H1 (cell line): Measurements from ENCODE around the gene PRSS2. TPM values are rescaled to one million over a fixed set of nuclear protein-coding genes. Genes with fewer than 3 reads are reported as not detected.

ENCODE experiments used
- CTCF ChIA-PET: fragments of 300-600 bp; sonication (Branson Sonifier 250); formaldehyde crosslinking; loops from one replicate; lab custom pipeline; 2021; ENCODE audit not compliant: partially characterized antibody; lab: Charles Lee
- POLR2A ChIA-PET: fragments of 300-600 bp; sonication (Branson Sonifier 250); formaldehyde crosslinking; loops from one replicate; lab custom pipeline; 2021; ENCODE audit warnings: inconsistent platforms; ENCODE audit not compliant: partially characterized antibody; lab: Charles Lee
- DNase-seq, 2 experiments: peaks; one replicate each; pipeline versions ENCODE4 v3.0.0 to v3.0.0-alpha.2; 2010 to 2022; ENCODE audit warnings: low spot score in 2 of 2, low read depth in 1 of 2, mixed read lengths in 1 of 2
- FAIRE-seq: peaks from 2 replicates; lab custom pipeline; 2011; peaks lifted over from hg19 to GRCh38; lab: Jason Lieb, UNC
- H2AFZ ChIP-seq: 2 replicates; pipeline ENCODE4 v1.8.1; 2012; ENCODE audit warnings: low read length, inconsistent platforms
- H2AK5ac ChIP-seq: 2 replicates; pipeline ENCODE4 v1.6.1; 2013; ENCODE audit warnings: low read depth, low read length
- H2BK120ac ChIP-seq: replicated peaks from 2 replicates; pipeline ENCODE3; 2013; ENCODE audit warnings: low read depth, low read length, inconsistent platforms
- H2BK12ac ChIP-seq: 2 replicates; pipeline ENCODE4 v1.6.1; 2013; ENCODE audit warnings: low read depth, low read length
- H2BK15ac ChIP-seq: 2 replicates; pipeline ENCODE4 v1.6.1; 2013; ENCODE audit warnings: low read length
- H2BK20ac ChIP-seq: 2 replicates; pipeline ENCODE4 v1.6.1; 2013; ENCODE audit warnings: low read length
- H2BK5ac ChIP-seq: 2 replicates; pipeline ENCODE4 v1.6.1; 2013; ENCODE audit warnings: low read depth, low read length
- H3K14ac ChIP-seq: 2 replicates; pipeline ENCODE4 v1.6.1; 2013; ENCODE audit warnings: inconsistent platforms; ENCODE audit not compliant: insufficient read length
- H3K18ac ChIP-seq: 2 replicates; pipeline ENCODE4 v1.6.1; 2013; ENCODE audit warnings: low read length; ENCODE audit errors: extremely low read depth
- H3K23ac ChIP-seq: 2 replicates; pipeline ENCODE4 v1.6.1; 2013; ENCODE audit warnings: inconsistent platforms; ENCODE audit not compliant: insufficient read length
- H3K23me2 ChIP-seq: 2 replicates; pipeline ENCODE4 v1.6.1; 2013; ENCODE audit warnings: low read depth, low read length
- H3K27ac ChIP-seq: 2 replicates; pipeline ENCODE4 v1.6.1; 2011; ENCODE audit warnings: low read depth, low read length, inconsistent platforms
- H3K27me3 ChIP-seq, 4 experiments: replicated peaks in 1 of 4; 1 replicate in 1 of 4; 2 replicates in 3 of 4; pipeline versions ENCODE4 v1.6.1 to v1.8.1; 2011 to 2013; ENCODE audit warnings: low read length in 3 of 4, mild to moderate bottlenecking in 3 of 4, inconsistent platforms in 2 of 4, mixed read lengths in 2 of 4, moderate library complexity in 1 of 4; ENCODE audit not compliant: control insufficient read depth in 3 of 4, insufficient read depth in 3 of 4; ENCODE audit errors: extremely low read depth in 1 of 4
- H3K36me3 ChIP-seq, 4 experiments: 2 replicates each; pipeline versions ENCODE4 v1.6.1 to v1.8.1; 2011 to 2013; ENCODE audit warnings: mild to moderate bottlenecking in 4 of 4, low read length in 3 of 4, moderate library complexity in 2 of 4, control low read depth in 1 of 4, inconsistent platforms in 1 of 4; ENCODE audit not compliant: insufficient read depth in 4 of 4, control insufficient read depth in 2 of 4
- H3K4ac ChIP-seq: replicated peaks from 2 replicates; pipeline ENCODE3; 2013; ENCODE audit warnings: low read length, low read depth, mixed read lengths, inconsistent platforms; ENCODE audit not compliant: insufficient read length
- H3K4me1 ChIP-seq, 4 experiments: replicated peaks in 1 of 4; 1 replicate in 1 of 4; 2 replicates in 3 of 4; pipeline versions ENCODE4 v1.6.1 to v1.8.1; 2011 to 2013; ENCODE audit warnings: low read length in 3 of 4, inconsistent platforms in 2 of 4, mixed read lengths in 1 of 4; ENCODE audit not compliant: insufficient read depth in 4 of 4, control insufficient read depth in 3 of 4
- H3K4me2 ChIP-seq, 2 experiments: 2 replicates each; pipeline versions ENCODE4 v1.6.1 to v1.8.1; 2011 to 2013; ENCODE audit warnings: low read depth in 2 of 2, low read length in 2 of 2, control low read depth in 1 of 2, inconsistent platforms in 1 of 2, mild to moderate bottlenecking in 1 of 2; ENCODE audit not compliant: insufficient read depth in 1 of 2
- H3K4me3 ChIP-seq, 4 experiments: fragments of 200-600, 300-600 bp in 1 of 4; sonication (generic), shearing (Covaris generic), sonication (Bioruptor Twin) in 1 of 4; 2 replicates each; pipeline versions ENCODE4 v1.5.1 to v1.8.1; 2011 to 2016; ENCODE audit warnings: low read length in 4 of 4, low read depth in 3 of 4, control low read depth in 2 of 4, inconsistent platforms in 2 of 4, mild to moderate bottlenecking in 2 of 4, mixed read lengths in 1 of 4, moderate library complexity in 1 of 4; ENCODE audit not compliant: insufficient read depth in 2 of 4; ENCODE audit errors: extremely low read depth in 1 of 4
- H3K56ac ChIP-seq: replicated peaks from 2 replicates; pipeline ENCODE3; 2013; ENCODE audit warnings: low read depth, mild to moderate bottlenecking, mixed read lengths, low read length, inconsistent platforms; ENCODE audit not compliant: insufficient read length
- H3K79me1 ChIP-seq: 2 replicates; pipeline ENCODE4 v1.6.1; 2013; ENCODE audit warnings: low read depth, low read length, control low read depth
- H3K79me2 ChIP-seq, 2 experiments: 2 replicates each; pipeline versions ENCODE4 v1.6.1 to v1.8.1; 2012 to 2013; ENCODE audit warnings: low read length in 2 of 2, mild to moderate bottlenecking in 2 of 2, inconsistent platforms in 1 of 2; ENCODE audit not compliant: insufficient read depth in 2 of 2, control insufficient read depth in 1 of 2
- H3K9ac ChIP-seq, 4 experiments: replicated peaks in 1 of 4; 1 replicate in 1 of 4; 2 replicates in 3 of 4; pipeline versions ENCODE4 v1.6.1 to v1.8.1; 2011 to 2013; ENCODE audit warnings: low read depth in 3 of 4, low read length in 3 of 4, control low read depth in 2 of 4, mild to moderate bottlenecking in 2 of 4, moderate library complexity in 2 of 4, inconsistent platforms in 1 of 4; ENCODE audit errors: extremely low read depth in 1 of 4
- H3K9me3 ChIP-seq, 2 experiments: 2 replicates each; pipeline versions ENCODE4 v1.6.1 to v1.8.1; 2012 to 2013; ENCODE audit warnings: mild to moderate bottlenecking in 2 of 2, moderate library complexity in 2 of 2, control low read depth in 1 of 2, inconsistent platforms in 1 of 2, low read depth in 1 of 2, low read length in 1 of 2, mixed read lengths in 1 of 2; ENCODE audit not compliant: insufficient read depth in 2 of 2
- H4K20me1 ChIP-seq, 2 experiments: replicated peaks in 1 of 2; 2 replicates each; pipeline versions ENCODE3 to v1.8.1; 2011 to 2013; ENCODE audit warnings: inconsistent platforms in 2 of 2, low read length in 2 of 2, mild to moderate bottlenecking in 1 of 2; ENCODE audit not compliant: insufficient read depth in 2 of 2, control insufficient read depth in 1 of 2
- H4K5ac ChIP-seq: 2 replicates; pipeline ENCODE4 v1.6.1; 2013; ENCODE audit warnings: low read length, low read depth, mixed read lengths, inconsistent platforms; ENCODE audit not compliant: insufficient read length
- H4K8ac ChIP-seq: 2 replicates; pipeline ENCODE4 v1.8.0; 2013; ENCODE audit warnings: mild to moderate bottlenecking, moderate library complexity, low read length, inconsistent platforms; ENCODE audit not compliant: insufficient read depth; ENCODE audit errors: extremely low read depth
- H4K91ac ChIP-seq: replicated peaks from 2 replicates; pipeline ENCODE3; 2013; ENCODE audit warnings: low read length, mixed read lengths, inconsistent platforms; ENCODE audit not compliant: insufficient read length
- WGBS, 2 experiments: shearing (Covaris generic) in 1 of 2; methylation state at CpG; one replicate each; pipeline versions ENCODE4 v1.1.6 to v1.1.7; 2013 to 2015; ENCODE audit warnings: low lambda C conversion rate in 2 of 2, mixed read lengths in 2 of 2, inconsistent platforms in 1 of 2, low coverage in 1 of 2, missing lambda C conversion rate in 1 of 2; ENCODE audit not compliant: insufficient replicate concordance in 2 of 2, insufficient coverage in 1 of 2, insufficient read length in 1 of 2; ENCODE audit errors: extremely low coverage in 1 of 2, missing lambda C conversion rate in 1 of 2; 5-methylcytosine and 5-hydroxymethylcytosine counted together
- polyA plus RNA-seq, 7 experiments: library from polyadenylated mRNA; depleted of rRNA in 3 of 7; stranded (reverse) in 5 of 7; unstranded in 2 of 7; fragments of >200 nt in 5 of 7; fragments of 200-250 nt in 2 of 7; gene quantifications; 1 replicate in 5 of 7; 2 replicates in 1 of 7; 4 replicates in 1 of 7; pipeline versions ENCODE4 v1.2.1 to v1.2.3, GENCODE V29; 2011 to 2013; ENCODE audit warnings: missing spikeins in 2 of 7, mixed read lengths in 2 of 7
- total RNA-seq: library from RNA; stranded (reverse); fragmentation: NEBNext Ultra II Directional; extraction: Animal tissue kit (Norgen Biotek cat#: 25700); gene quantifications from 2 replicates; pipeline ENCODE4 v1.2.1, GENCODE V29; 2021

Gene PRSS2
- total and polyA plus RNA-seq, 2 of the 8 experiments (the other 6 are each of a cell fraction or from before 2014, with no cell fraction given), result not detected

DNA sequence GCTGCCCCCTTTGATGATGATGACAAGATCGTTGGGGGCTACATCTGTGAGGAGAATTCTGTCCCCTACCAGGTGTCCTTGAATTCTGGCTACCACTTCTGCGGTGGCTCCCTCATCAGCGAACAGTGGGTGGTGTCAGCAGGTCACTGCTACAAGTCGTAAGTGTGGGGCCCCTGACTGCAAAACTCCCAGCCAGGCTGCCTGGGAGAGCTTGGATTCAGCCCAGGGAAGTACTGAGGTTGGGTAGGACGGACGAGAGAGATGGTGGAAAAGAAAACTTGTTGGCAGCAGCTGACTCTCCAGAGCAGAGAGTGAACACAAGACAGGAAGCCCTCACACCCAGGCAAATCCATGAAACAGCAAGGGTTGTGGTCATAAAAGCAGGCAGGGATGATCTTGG is 1.3 kb downstream of the PRSS2 start:
- H4K8ac ChIP-seq, result no peak overlapping the region
- no peak overlapping the region for H3K23ac ChIP-seq
- H2AK5ac ChIP-seq, result no peak overlapping the region
- no peak overlapping the region for H3K4me2 ChIP-seq
- H3K9me3 ChIP-seq, result no peaks in the 10 kb centered on the region
- no peak overlapping the region for H2BK15ac ChIP-seq
- no peak overlapping the region for H4K5ac ChIP-seq
- no peak overlapping the region for H3K27ac ChIP-seq
- DNase-seq (no peak), FAIRE-seq (no peak)
- H3K79me1 ChIP-seq, result no peaks in the 10 kb centered on the region
- WGBS, 2 experiments, result 80% methylated on average over 6 of the region's 6 CpGs; no CpG with 5 or more reads in 1 of the 2 experiments
- no peaks in the 10 kb centered on the region for H3K23me2 ChIP-seq
- H3K56ac ChIP-seq, result no peak overlapping the region
- H3K14ac ChIP-seq, result no peak overlapping the region
- no peak overlapping the region for H2AFZ ChIP-seq
- H3K4me1 ChIP-seq, result no peaks in the 10 kb centered on the region
- no peaks in the 10 kb centered on the region for H4K20me1 ChIP-seq
- no peak overlapping the region for H3K9ac ChIP-seq
- no peak overlapping the region for H2BK120ac ChIP-seq
- no peak overlapping the region for H2BK5ac ChIP-seq
- no peaks in the 10 kb centered on the region for H3K27me3 ChIP-seq
- H4K91ac ChIP-seq, result no peak overlapping the region
- H2BK20ac ChIP-seq, result no peak overlapping the region
- H3K4me3 ChIP-seq, result no peak overlapping the region
- H2BK12ac ChIP-seq, result no peak overlapping the region
- ChIA-PET POLR2A (no interaction called here), CTCF (interaction anchor here (0.9 to 9.3 kb wide), 7 partner anchors 10 to 386 kb away, joined by 3 to 73 read pairs (median 4); no protein-coding TSS in a partner anchor)
- no peaks in the 10 kb centered on the region for H3K79me2 ChIP-seq
- H3K36me3 ChIP-seq, result no peaks in the 10 kb centered on the region
- H3K4ac ChIP-seq, result no peak overlapping the region
- H3K18ac ChIP-seq, result no peak overlapping the region
